Measurements from ENCODE around the gene PRLHR.
A peak's percentile ranks its signal among the peaks of the same experiment; 100 is the strongest.

Gene PRLHR

GRCh38 chr10:118551535-118552100, 43.8 kb downstream of the PRLHR start:
- no peak for DNase-seq

DNA sequence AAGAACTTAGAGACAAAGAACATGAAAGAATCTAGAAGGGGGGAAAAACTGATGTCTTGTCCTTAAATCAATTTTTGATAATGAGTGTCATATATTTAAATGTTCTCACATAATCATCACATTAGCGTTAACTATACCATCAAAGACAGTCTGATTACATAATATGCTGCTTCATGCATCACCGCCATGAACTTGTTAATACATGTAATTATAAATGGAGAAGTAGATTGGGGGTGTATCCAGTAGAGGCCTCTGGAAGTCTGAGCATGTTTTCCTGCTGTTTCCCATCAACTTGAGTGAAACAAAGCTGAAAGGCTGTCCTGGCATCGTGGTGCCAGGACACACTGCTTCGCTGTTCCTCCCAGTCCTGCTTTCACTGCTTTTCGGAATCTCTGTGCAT, 48.2 kb downstream of the PRLHR start:
- DNase-seq, result no peak

GRCh38 chr10:118546479-118546878, 49.0 kb downstream of the PRLHR start:
- no peak for DNase-seq

GRCh38 chr10:118545381-118545780, 50.1 kb downstream of the PRLHR start:
- no peak for DNase-seq

- DNase-seq, result no peak
These were observed 51.0 kb downstream of the PRLHR start for GRCh38 chr10:118544401-118544948.

GRCh38 chr10:118543714-118544400, 51.6 kb downstream of the PRLHR start:
- peak; percentile 41 for DNase-seq

- DNase-seq, result no peak
These were observed 52.7 kb downstream of the PRLHR start for GRCh38 chr10:118542745-118543144.

DNA sequence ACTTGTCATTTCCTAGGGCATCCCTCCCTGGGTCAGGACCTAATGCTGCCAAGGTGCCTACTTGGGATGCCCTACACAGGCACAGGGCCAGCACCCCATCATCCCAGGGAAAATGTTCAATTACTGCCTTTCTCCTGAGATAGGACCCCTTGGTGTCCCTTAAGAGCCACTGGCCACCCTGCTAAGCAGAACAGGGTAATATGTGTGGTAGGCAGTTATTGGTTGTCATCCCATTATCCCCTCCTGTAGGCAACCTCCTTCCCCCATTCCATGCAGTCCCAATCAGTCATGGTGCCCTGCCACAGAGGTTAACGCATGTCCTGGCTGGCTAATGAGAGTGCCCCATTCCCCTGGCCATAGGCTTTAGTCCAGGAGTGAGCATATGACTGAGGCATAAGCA, 53.2 kb downstream of the PRLHR start:
- no peak for DNase-seq

- DNase-seq, result no peak
These were observed 53.7 kb downstream of the PRLHR start for GRCh38 chr10:118541718-118542117.
